ENCODE measurements around the gene GNPTG. TPM values are rescaled to one million over a fixed set of nuclear protein-coding genes. Genes with fewer than 3 reads are reported as not detected.
A peak's percentile ranks its signal among the peaks of the same experiment; 100 is the strongest.

GNPTG gene
- total and polyA plus RNA-seq, 2 donors from 2014 or later = 88.7 to 138 TPM

- Histone ChIP-seq H3K9ac (ENCODE audit: low read length in 3 of 3) (no peak overlapping the region), H3K36me3 (ENCODE audit: control insufficient read depth in 2 of 3, insufficient read depth in 3 of 3, low read length in 3 of 3) (peaks cover 0 to 4% (median 0%) of the 10 kb centered on the region in 3 donors), H3K9me3 (ENCODE audit: control insufficient read depth in 2 of 3, insufficient read depth in 1 of 3, low read length in 3 of 3) (no peaks in the 10 kb centered on the region), H3K4me3 (ENCODE audit: low read length in 3 of 3) (peak overlapping the region; percentile 26 to 52 (median 42)), H3K27ac (ENCODE audit: low read depth in 2 of 2, low read length in 2 of 2) (no peak overlapping the region), H3K4me1 (ENCODE audit: control insufficient read depth in 2 of 3, insufficient read depth in 2 of 3, low read depth in 1 of 3, low read length in 3 of 3) (peaks cover 0 to 13% (median 0%) of the 10 kb centered on the region in 3 donors), H3K27me3 (ENCODE audit: control insufficient read depth, insufficient read depth, low read length) (no peaks in the 10 kb centered on the region)
- no peak for FAIRE-seq
- intact Hi-C loops (cut with DNase I) = no loop called here
- TF ChIP-seq, protein P1, sequence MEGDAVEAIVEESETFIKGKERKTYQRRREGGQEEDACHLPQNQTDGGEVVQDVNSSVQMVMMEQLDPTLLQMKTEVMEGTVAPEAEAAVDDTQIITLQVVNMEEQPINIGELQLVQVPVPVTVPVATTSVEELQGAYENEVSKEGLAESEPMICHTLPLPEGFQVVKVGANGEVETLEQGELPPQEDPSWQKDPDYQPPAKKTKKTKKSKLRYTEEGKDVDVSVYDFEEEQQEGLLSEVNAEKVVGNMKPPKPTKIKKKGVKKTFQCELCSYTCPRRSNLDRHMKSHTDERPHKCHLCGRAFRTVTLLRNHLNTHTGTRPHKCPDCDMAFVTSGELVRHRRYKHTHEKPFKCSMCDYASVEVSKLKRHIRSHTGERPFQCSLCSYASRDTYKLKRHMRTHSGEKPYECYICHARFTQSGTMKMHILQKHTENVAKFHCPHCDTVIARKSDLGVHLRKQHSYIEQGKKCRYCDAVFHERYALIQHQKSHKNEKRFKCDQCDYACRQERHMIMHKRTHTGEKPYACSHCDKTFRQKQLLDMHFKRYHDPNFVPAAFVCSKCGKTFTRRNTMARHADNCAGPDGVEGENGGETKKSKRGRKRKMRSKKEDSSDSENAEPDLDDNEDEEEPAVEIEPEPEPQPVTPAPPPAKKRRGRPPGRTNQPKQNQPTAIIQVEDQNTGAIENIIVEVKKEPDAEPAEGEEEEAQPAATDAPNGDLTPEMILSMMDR (IDR thresholded peaks at IDR 0.05; ENCODE audit: borderline replicate concordance, extremely low read depth, insufficient read depth) = no peak
- peak in 1 of 5 donors; percentile 38 for DNase-seq
These were observed 8.1 kb upstream of the GNPTG start for GRCh38 chr16:1343428-1344242.

DNA sequence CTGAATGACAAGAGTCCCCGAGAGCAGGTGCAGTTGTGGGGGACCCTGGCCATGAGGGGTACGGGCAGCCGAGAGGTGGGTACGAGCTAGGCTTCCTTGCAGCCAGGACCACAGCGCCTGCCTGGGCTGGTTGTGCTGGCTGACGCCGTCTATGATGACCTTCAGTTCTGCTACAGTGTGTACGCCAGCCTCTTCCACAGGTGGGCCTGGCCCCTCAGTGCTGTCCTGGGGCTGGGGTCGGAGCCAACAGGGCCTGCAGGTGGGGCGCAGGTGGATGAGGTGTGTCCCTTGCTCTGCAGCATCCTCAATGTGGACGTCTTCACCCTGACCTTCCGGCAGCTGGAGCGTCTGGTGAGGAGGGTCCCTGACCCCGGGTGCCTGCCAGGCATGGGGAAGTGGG is 7.2 kb upstream of the GNPTG start:
- Histone ChIP-seq H3K4me1 (ENCODE audit: control insufficient read depth in 2 of 3, insufficient read depth in 2 of 3, low read depth in 1 of 3, low read length in 3 of 3) (peaks cover 0 to 13% (median 0%) of the 10 kb centered on the region in 3 donors), H3K27me3 (ENCODE audit: control insufficient read depth, insufficient read depth, low read length) (no peaks in the 10 kb centered on the region), H3K9me3 (ENCODE audit: control insufficient read depth in 2 of 3, insufficient read depth in 1 of 3, low read length in 3 of 3) (no peaks in the 10 kb centered on the region), H3K4me3 (ENCODE audit: low read length in 3 of 3) (no peak overlapping the region), H3K36me3 (ENCODE audit: control insufficient read depth in 2 of 3, insufficient read depth in 3 of 3, low read length in 3 of 3) (peaks cover 0 to 11% (median 0%) of the 10 kb centered on the region in 3 donors), H3K27ac (ENCODE audit: low read depth in 2 of 2, low read length in 2 of 2) (no peak overlapping the region), H3K9ac (ENCODE audit: low read length in 3 of 3) (no peak overlapping the region)
- FAIRE-seq (no peak), DNase-seq (no peak)
- intact Hi-C loops (cut with DNase I) = no loop called here
- TF ChIP-seq, protein P1 (IDR thresholded peaks at IDR 0.05; ENCODE audit: borderline replicate concordance, extremely low read depth, insufficient read depth) = no peak

DNA sequence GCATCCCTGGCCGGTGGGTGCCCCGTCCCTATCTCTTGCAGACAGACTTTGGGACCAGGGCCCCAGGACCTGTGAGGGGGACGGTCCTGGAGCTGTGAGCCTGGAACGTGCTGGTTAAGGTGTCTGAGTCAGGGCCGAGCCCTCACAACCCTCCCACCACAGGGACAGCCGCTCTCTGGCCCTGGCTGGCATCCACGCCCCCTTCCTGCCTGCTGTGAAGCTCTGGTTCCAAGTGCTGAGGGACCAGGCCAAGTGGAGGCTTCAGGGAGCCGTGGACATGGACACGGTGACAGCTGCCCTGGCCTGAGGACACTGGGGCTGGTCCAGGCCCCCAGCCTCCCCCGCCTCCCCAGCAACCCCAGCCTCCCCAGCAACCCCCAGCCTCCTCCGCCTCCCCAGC is 6.6 kb upstream of the GNPTG start:
- DNase-seq (no peak), FAIRE-seq (no peak)

More for the DNA sequence above, 6.6 kb upstream of the GNPTG start:
- Histone ChIP-seq H3K9ac (ENCODE audit: low read length in 3 of 3) (no peak overlapping the region), H3K36me3 (ENCODE audit: control insufficient read depth in 2 of 3, insufficient read depth in 3 of 3, low read length in 3 of 3) (peaks cover 0 to 9% (median 0%) of the 10 kb centered on the region in 3 donors), H3K27me3 (ENCODE audit: control insufficient read depth, insufficient read depth, low read length) (no peaks in the 10 kb centered on the region), H3K9me3 (ENCODE audit: control insufficient read depth in 2 of 3, insufficient read depth in 1 of 3, low read length in 3 of 3) (no peaks in the 10 kb centered on the region), H3K4me3 (ENCODE audit: low read length in 3 of 3) (no peak overlapping the region), H3K27ac (ENCODE audit: low read depth in 2 of 2, low read length in 2 of 2) (no peak overlapping the region), H3K4me1 (ENCODE audit: control insufficient read depth in 2 of 3, insufficient read depth in 2 of 3, low read depth in 1 of 3, low read length in 3 of 3) (peaks cover 0 to 13% (median 0%) of the 10 kb centered on the region in 3 donors)
- TF ChIP-seq, protein P1 (IDR thresholded peaks at IDR 0.05; ENCODE audit: borderline replicate concordance, extremely low read depth, insufficient read depth) = no peak
- intact Hi-C loops (cut with DNase I) = no loop called here
